ENCODE measurements around the gene CELF4.
"Not testable (repeated sequence)": the region's sequence is repeated elsewhere in the genome, so short reads cannot be mapped to it uniquely, and the experiment has no call there.

Gene CELF4

DNA sequence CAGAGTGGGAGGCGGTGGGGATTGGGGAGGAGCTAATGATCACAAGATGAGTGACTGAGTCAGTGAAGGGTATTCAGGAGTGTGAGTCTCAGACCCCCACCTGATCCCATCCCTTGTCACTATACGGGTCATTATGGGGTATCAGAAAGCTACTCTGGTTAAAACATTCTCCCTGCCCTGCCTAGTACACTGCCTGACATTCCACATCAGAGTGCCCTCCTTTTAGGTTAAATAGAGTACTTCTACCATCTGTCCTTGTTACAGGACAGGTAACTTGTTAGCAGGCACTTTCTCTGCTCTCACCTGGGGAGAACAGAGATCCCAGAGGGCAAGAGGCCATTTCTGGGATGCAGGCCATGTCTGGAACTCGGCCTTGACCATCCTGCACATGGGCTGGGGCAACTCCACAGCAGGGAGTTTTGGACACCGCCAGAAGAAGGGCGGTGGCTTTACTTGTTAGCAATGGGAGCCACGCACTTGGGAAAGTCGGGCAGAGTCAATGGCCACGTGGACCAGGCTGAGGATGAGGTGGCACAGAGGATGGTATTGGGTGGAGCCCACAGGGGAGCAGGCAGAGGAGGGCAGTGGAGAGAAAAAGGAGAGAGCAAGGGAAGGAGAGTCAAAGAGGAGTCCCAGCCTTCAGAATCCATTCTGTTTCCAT lies 98.5 kb downstream of the CELF4 start:
- no peak for DNase-seq (ENCODE audit: low read depth in 2 of 2)

DNA sequence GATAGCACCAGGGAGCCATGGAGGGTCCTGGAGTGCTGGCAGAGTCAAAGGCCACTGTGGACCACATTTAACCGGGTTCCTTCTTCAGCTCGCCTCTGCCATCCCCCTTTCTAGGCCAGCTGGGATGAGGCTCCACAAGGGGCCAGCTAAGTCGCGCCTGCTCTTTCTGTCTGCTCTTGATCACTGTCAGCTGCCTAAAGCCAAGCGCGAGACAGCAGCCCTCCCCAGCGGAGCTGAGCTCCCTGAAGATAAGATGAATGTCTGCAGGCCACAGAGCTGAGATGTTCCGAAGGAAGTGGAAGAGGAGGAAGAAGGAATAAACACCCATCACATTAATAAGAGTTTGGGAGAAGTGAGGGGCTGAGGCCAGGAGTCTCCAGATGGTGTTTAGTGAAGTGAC lies 99.6 kb downstream of the CELF4 start:
- DNase-seq (ENCODE audit: low read depth in 2 of 2) = no peak

GRCh38 chr18:37464257-37464656 lies 101.3 kb downstream of the CELF4 start:
- DNase-seq (ENCODE audit: low read depth in 2 of 2) = no peak

DNA sequence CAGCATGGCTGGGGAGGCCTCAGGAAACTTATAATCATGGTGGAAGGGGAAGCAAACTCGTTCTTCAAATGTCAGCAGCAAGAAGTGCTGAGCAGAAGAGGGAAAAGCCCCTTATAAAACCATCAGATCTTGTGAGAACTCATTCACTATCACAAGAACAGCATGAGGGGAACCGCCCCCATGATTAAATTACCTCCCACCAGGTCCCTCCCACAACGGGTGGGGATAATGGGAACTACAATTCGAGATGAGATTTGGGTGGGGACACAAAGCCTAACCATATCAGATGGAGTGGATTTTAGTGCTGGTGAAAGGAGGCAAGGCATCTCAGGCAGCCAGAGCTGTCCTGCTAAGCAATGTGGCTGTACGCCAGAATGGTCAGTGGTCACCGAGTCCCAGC lies 104.3 kb downstream of the CELF4 start:
- DNase-seq (ENCODE audit: low read depth in 2 of 2) = not testable (repeated sequence)

DNA sequence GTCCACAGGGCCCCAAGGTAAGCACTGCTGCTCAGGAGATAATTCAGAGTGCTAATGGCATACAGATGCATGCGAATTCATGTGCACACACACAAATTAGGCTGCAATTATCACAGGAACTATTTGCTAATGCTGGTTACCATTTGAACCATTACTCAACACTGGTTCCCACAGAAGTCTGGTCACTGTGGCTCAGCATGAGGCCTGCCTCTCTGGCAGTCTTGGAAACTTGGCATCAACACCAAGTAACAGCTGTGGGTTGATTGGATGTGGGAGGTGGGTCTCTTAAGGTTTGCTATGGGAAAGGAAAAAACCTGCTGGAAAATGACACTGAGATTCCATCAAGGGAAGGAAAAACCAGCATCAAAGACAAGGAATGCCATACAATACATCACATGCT lies 105.0 kb downstream of the CELF4 start:
- no peak for DNase-seq (ENCODE audit: low read depth in 2 of 2)

DNA sequence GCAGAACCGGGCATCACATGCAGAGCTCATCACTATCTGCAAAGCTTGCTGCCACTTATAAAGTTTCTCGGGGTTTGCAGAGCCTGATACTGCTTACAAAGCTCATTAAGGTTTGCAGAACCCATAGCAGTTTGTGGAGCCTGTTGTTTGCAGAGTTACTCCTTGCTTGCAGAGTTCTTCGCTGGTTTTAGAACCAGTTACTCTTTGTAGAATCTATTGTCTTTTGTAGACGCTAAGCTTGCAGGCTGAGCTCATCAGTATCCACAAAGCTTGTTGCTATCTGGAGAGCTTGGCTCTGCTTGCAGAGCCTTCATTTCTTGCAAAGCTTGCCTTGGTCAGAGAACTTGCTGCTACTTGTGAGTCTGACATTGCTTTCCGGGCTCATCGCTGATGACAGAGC lies 106.9 kb downstream of the CELF4 start:
- no peak for DNase-seq (ENCODE audit: low read depth in 2 of 2)

DNA sequence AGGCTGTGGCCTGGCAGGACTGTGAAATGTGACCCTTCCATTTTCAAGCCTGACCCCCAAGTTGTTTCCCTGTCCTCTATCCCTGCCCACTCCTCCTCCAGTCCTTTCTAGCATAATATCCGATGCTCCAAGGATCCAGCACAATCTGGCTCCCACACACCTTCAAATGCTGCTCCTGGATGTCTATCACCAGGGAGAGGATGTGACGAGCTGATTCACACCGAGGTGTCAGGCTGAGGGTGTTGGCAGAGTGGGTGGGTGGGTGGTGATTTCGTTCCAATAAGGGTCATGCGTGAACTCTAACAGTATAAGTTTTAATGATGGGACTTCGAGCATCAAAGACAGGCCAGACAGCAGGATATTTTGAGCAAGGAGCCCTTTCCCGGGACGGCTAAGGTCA lies 107.8 kb downstream of the CELF4 start:
- no peak for DNase-seq (ENCODE audit: low read depth in 2 of 2)

DNA sequence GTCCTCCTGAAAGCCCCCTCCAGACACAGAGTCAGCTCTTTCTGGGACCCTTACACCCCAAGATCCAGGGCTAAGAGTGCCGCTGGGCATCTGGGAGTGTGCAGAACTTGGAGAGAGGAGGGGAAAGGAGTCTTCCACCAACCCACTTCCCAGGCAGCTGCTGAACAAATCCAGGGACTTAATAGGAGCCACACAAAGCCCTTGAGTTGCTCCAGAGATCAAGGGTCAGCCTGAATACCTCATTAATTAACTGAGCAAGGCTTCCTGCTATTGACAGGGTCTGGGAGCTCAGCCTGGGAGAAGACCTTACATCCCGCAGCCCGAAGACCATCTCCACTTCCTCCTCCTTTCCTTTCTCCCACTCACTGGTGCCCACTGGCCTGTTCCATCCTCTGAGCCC lies 108.3 kb downstream of the CELF4 start:
- no peak for DNase-seq (ENCODE audit: low read depth in 2 of 2)

DNA sequence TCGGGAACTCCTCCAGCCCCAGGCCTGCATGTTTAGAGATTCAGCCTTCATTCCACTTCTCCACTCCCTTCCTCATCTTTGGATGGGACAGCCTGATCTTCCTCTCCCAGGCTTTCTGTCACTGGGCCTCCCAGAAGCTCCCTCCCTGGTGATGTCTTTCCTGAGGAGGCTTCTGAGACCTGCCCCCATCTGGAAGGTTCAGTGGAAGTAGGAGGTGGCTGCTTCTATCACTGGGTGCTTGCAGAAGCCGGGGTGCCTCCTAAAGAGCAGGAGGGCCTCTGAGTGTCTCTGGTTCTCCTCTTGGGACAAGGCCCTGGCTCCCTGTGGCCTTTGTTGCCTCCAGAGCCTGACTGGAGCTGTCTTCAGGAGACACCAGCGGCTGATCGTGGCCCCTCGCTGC lies 108.7 kb downstream of the CELF4 start:
- no peak for DNase-seq (ENCODE audit: low read depth in 2 of 2)

GRCh38 chr18:37456395-37456794 lies 109.2 kb downstream of the CELF4 start:
- DNase-seq (ENCODE audit: low read depth in 2 of 2) = no peak

- DNase-seq (ENCODE audit: low read depth in 2 of 2) = no peak
Observed at GRCh38 chr18:37453752-37454151, 111.8 kb downstream of the CELF4 start.

DNA sequence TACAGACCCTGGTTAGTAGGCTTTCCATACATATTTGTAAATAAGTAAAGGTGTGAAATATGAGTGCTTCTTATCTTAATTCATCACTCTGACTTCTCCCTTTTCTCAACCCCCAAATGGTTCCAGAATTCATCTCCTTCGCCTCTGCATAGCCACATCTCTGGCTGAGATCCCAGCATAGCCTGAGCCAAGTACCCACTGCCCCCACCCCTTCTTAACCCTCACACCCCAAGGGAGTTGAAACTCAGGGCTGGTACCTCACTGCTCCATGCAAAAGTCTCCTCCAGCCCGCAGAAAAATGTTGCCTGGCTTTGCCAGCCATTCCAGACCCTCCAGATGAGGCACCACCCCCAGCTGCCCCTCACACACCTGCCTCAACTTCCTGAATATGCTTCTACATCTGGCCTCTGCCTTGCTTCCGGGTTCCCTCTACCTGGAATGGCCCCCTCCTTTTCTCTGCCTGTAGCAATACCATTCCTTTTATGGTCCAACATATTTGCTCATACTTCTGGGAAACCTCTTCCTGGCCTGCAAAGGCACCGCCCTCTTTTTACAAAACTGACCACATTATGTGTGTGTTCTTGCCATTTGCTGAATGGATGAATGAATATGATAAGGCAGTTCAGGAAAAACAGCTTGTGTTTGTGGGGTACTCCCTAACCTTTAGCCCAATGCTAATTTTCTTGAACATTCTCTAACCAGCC lies 112.8 kb downstream of the CELF4 start:
- DNase-seq (ENCODE audit: low read depth in 2 of 2) = no peak

DNA sequence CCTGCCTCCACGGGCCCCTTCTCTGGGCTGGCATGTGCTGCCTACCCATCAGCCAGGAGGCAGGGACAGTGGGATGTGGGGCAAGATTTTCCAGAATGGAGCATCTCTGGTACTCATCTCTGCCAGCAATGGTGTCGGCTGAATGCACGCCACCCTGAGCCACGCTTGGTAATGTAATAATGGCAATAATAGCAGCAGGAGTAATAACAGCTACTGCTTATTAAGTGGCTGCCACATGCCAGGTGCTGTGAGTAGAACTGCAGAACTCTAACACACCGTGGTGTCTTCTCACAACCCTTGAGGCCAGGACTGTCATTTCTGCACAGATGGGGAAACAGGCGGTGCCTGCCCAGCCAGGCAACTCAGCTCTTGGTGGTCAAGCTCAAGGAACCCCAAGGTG lies 113.6 kb downstream of the CELF4 start:
- DNase-seq (ENCODE audit: low read depth in 2 of 2) = no peak

GRCh38 chr18:37451239-37451825 lies 114.3 kb downstream of the CELF4 start:
- DNase-seq (ENCODE audit: low read depth in 2 of 2) = no peak

GRCh38 chr18:37450434-37451132 lies 115.0 kb downstream of the CELF4 start:
- DNase-seq (ENCODE audit: low read depth in 2 of 2) = no peak

GRCh38 chr18:37449618-37450017 lies 116.0 kb downstream of the CELF4 start:
- DNase-seq (ENCODE audit: low read depth in 2 of 2) = no peak

GRCh38 chr18:37448946-37449345 lies 116.7 kb downstream of the CELF4 start:
- DNase-seq (ENCODE audit: low read depth in 2 of 2) = no peak

DNA sequence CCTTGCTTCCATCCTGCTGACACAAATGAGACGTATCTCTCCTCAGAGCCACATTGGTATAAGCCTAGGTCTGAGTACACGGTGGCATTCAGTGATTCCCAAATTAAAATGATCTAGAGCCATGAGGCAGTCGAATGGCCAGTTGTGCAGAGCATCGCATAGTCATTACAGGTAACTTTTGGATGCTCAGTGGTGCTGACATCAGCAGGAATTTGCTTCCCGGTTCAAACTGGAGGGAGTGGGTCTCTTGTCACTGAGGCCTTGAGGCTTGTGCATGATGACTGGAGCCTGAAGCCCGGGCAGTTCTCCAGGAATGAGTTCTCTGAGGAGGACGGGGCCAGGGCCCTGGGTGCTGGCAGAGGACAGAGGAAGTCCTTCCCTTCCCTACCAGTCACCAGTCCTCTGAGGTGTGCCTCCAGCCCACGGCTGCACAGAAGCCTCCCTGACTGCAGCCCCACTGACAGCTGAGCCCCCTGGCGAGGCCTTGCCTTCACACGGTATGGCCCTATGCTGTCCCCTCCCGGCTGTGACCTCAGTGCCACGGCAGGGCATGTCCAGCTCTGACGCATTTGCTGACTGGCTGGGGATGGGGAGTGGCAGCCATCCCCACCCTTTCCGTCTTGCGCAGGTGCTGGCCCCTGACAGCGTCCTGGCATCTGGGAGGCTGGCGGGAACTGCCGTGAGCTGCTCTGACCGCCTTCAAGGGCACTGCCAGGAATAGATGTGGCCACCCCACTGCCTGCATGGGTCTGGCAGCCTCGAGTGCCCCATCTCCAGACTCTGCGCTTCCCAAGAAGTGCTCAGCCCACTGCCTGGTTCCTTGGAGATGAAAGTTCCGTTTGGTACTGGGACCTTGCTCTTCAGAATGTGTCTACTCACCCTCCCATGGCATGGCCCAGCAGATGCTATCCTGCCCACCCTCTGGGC lies 117.4 kb downstream of the CELF4 start:
- DNase-seq (ENCODE audit: low read depth in 2 of 2) = no peak

DNA sequence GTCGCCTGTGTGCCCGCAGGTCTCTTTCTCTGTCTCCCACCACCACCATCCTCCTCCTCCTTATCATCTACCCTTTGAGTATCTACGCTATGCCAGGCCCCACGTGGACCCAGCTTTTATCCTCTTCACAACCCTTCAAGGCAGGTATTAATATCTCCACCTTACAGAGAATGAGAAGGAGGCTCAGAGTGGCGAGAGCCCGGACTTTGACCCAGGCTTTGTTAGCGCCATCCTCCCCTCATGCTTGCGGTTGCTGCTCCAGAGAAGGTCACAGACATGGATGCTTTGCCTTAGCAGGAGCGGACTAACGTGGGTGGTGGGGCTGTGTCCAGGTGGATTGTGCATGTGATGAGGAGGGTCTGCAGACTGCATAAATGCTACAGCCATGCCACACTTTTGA lies 119.8 kb downstream of the CELF4 start:
- no peak for DNase-seq (ENCODE audit: low read depth in 2 of 2)

GRCh38 chr18:37445368-37445767 lies 120.2 kb downstream of the CELF4 start:
- no peak for DNase-seq (ENCODE audit: low read depth in 2 of 2)

DNA sequence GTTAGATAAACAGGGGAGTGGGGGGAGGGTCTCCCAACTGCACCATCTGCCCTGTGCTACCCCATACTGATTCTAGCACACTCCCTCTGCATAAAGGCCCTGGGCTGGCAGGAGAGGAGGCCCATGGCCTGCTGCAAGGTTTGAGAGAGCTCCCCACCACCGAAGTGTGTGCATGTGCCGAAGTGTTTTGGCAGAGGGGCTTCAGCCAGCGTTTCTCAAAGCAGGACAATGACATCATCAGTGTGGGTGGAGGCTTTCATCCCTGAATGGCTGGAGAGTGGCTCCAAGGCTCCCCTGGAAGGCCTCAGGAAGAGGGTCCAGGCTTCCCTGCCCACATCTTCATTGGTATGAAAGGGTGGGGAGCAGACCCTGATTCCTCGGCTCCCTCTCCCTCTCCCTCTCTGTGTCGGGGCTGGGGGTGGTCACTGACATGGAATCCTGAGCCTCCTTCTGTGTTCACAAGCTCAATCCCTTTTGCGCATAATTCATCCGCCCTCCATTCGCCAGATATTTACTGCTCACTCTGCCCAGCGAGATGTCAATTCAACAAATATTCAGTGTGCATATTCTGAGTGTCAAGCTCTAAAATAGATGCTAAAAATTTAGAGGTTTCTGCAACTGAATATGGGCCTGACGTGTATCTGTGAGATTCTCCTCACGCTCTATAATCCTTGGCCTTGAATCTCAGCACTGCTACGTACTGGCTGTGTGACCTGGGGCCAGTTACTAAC lies 122.1 kb downstream of the CELF4 start:
- DNase-seq (ENCODE audit: low read depth in 2 of 2) = no peak
